HG03571 (cell line): Measurements from ENCODE around the gene ADCK2.
"Not testable (repeated sequence)": the region's sequence is repeated elsewhere in the genome, so short reads cannot be mapped to it uniquely, and the experiment has no call there.

ENCODE experiments used
- ATAC-seq: cut with Tn5 transposase; IDR thresholded peaks from one replicate; pipeline ENCODE4 v1.9.1; 2021; ENCODE audit not compliant: unreplicated experiment

Gene ADCK2

GRCh38 chr7:140738280-140738679 lies 65.5 kb downstream of the ADCK2 start:
- ATAC-seq, result no peak

DNA sequence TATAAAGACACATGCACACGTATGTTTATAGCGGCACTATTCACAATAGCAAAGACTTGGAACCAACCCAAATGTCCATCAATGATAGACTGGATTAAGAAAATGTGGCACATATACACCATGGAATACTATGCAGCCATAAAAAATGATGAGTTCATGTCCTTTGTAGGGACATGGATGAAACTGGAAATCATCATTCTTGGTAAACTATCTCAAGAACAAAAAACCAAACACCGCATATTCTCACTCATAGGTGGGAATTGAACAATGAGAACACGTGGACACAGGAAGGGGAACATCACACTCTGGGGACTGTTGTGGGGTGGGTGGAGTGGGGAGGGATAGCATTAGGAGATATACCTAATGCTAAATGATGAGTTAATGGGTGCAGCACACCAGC lies 70.5 kb downstream of the ADCK2 start:
- not testable (repeated sequence) for ATAC-seq

- ATAC-seq, result no peak
These were observed 71.3 kb downstream of the ADCK2 start for GRCh38 chr7:140744005-140744404.
